ENCODE results near the gene NLRP3.

Gene NLRP3

GRCh38 chr1:247409869-247410544 lies 6.0 kb upstream of the NLRP3 start (continued):
- TF ChIP-seq CSRNP3 (CRISPR knock-in tag; IDR thresholded peaks at IDR 0.05) (no peak), BACH2 (CRISPR knock-in tag; IDR thresholded peaks at IDR 0.05; ENCODE audit: borderline replicate concordance) (no peak), RARB (CRISPR knock-in tag; IDR thresholded peaks at IDR 0.05) (no peak), ZNF565 (CRISPR knock-in tag; conservative IDR thresholded peaks at IDR 0.05; ENCODE audit: low read depth) (no peak), ZC3H10 (CRISPR knock-in tag; IDR thresholded peaks at IDR 0.05) (no peak), GLIS3 (CRISPR knock-in tag; IDR thresholded peaks at IDR 0.05) (no peak), PPARA (CRISPR knock-in tag; IDR thresholded peaks at IDR 0.05; ENCODE audit: borderline replicate concordance) (no peak), TOX (CRISPR knock-in tag; IDR thresholded peaks at IDR 0.05; ENCODE audit: borderline replicate concordance) (no peak), ISL1 (CRISPR knock-in tag; IDR thresholded peaks at IDR 0.05) (no peak)

GRCh38 chr1:247411621-247412327 lies 4.2 kb upstream of the NLRP3 start:
- ATAC-seq: no peak

DNA sequence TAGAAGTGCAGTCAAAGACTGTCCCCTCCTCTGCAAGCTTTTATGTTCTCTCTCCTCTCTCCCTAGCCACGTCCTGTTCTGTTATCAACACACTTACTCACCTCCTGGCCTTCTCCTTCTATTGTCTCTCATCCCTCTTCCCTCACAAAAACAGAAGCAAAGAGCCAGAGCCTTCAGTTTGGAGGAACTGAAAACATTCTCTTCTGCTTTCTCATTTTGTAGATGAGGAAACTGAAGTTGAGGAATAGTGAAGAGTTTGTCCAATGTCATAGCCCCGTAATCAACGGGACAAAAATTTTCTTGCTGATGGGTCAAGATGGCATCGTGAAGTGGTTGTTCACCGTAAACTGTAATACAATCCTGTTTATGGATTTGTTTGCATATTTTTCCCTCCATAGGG lies 1.9 kb downstream of the NLRP3 start:
- ATAC-seq: no peak
- TF ChIP-seq ZNF70 (CRISPR knock-in tag; IDR thresholded peaks at IDR 0.05): no peak

More at GRCh38 chr1:247411621-247412327, 4.2 kb upstream of the NLRP3 start:
- no peak for TF ChIP-seq ZFP30 (CRISPR knock-in tag; IDR thresholded peaks at IDR 0.05)
- no peak for TF ChIP-seq ARNTL (CRISPR knock-in tag; IDR thresholded peaks at IDR 0.05; ENCODE audit: borderline replicate concordance, low read depth)
- no peak for TF ChIP-seq ZFP3 (CRISPR knock-in tag; IDR thresholded peaks at IDR 0.05)
- no peak for TF ChIP-seq ZC3H10 (CRISPR knock-in tag; IDR thresholded peaks at IDR 0.05)

DNA sequence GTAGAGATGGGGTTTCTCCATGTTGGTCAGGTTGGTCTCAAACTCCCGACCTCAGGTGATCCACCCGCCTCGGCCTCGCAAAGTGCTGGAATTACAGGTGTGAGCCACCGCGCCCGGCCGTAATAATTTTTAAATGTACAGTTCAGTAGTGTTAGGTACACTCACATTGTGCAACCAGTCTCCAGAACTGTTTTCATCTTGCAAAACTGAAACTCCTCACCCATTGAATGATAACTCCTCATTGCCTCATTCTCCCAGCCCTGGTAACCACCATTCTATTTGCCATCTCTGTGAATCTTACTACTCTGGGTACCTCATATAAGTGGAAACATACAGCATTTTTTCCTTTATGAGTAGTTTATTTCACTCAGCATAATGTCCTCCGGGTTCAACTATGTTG lies 3.4 kb downstream of the NLRP3 start:
- TF ChIP-seq TSHZ2 (CRISPR knock-in tag; IDR thresholded peaks at IDR 0.05): no peak
- no peak for TF ChIP-seq RARB (CRISPR knock-in tag; IDR thresholded peaks at IDR 0.05)
- no peak for TF ChIP-seq ARNTL (CRISPR knock-in tag; IDR thresholded peaks at IDR 0.05; ENCODE audit: borderline replicate concordance, low read depth)
- ATAC-seq: no peak

DNA sequence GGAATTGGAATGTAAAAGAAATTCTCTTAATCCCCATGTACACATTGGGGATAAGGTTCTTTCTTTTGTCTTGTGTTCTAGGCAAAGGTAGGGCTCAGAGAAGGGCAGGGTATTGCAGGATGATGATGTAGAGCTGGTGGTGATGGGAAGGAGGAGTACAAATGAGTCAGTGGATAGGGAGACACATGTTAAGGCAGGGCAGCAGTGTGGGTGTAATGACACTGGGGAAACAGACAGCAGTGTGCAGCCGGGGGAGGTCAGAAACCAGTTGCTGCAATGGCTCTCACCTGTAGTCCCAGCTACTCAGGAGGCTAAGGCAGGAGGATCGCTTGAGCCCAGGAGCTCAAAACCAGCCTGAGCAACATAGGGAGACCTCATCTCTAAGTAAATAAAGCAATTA lies 5.1 kb downstream of the NLRP3 start:
- no peak for TF ChIP-seq ESRRG (CRISPR knock-in tag; IDR thresholded peaks at IDR 0.05)
- no peak for TF ChIP-seq ISL1 (CRISPR knock-in tag; IDR thresholded peaks at IDR 0.05)
- TF ChIP-seq ZC3H10 (CRISPR knock-in tag; IDR thresholded peaks at IDR 0.05): no peak
- TF ChIP-seq ZNF70 (CRISPR knock-in tag; IDR thresholded peaks at IDR 0.05): no peak
- TF ChIP-seq CSDC2 (CRISPR knock-in tag; IDR thresholded peaks at IDR 0.05): no peak
- no peak for TF ChIP-seq TSHZ2 (CRISPR knock-in tag; IDR thresholded peaks at IDR 0.05)
- no peak for TF ChIP-seq RARB (CRISPR knock-in tag; IDR thresholded peaks at IDR 0.05)
- no peak for TF ChIP-seq GLIS3 (CRISPR knock-in tag; IDR thresholded peaks at IDR 0.05)
- TF ChIP-seq ZNF8 (CRISPR knock-in tag; IDR thresholded peaks at IDR 0.05): no peak
- no peak for TF ChIP-seq BACH2 (CRISPR knock-in tag; IDR thresholded peaks at IDR 0.05; ENCODE audit: borderline replicate concordance)
- TF ChIP-seq OSR1 (CRISPR knock-in tag; IDR thresholded peaks at IDR 0.05): no peak
- no peak for TF ChIP-seq CSRNP3 (CRISPR knock-in tag; IDR thresholded peaks at IDR 0.05)
- no peak for TF ChIP-seq ARNTL (CRISPR knock-in tag; IDR thresholded peaks at IDR 0.05; ENCODE audit: borderline replicate concordance, low read depth)
- TF ChIP-seq SNAI2 (CRISPR knock-in tag; IDR thresholded peaks at IDR 0.05): no peak
- TF ChIP-seq TCF4 (CRISPR knock-in tag; IDR thresholded peaks at IDR 0.05; ENCODE audit: borderline replicate concordance): no peak

More for the DNA sequence above, 5.1 kb downstream of the NLRP3 start:
- no peak for ATAC-seq

All from SK-N-SH treated with all-trans-retinoic acid at 6 μM for 48 hours (cell line).